Measurements from ENCODE around the gene CECR2.
"Not testable (repeated sequence)": the region's sequence is repeated elsewhere in the genome, so short reads cannot be mapped to it uniquely, and the experiment has no call there.

CECR2 gene

GRCh38 chr22:17407643-17408042 is 38.4 kb downstream of the CECR2 start:
- no peak for DNase-seq

GRCh38 chr22:17410576-17410975 is 41.3 kb downstream of the CECR2 start:
- DNase-seq: no peak

DNA sequence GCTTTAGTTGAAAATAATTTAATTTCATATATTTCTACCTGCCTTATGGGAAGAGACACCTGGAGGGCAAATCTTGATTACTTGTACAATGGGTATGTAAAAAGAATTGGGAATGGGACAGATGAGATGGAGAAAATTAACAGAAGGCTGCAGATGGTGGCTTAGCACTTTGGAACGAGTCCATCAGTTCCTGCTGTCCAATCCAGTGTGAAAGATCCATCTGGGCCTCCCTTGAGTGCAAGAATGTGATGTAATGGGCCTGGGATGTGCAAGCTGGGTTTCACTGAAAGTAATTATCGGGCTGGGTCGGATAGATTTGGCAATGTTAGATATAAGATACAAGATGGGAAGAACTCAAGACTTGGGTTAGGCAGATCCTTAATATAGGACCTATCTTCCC is 42.0 kb downstream of the CECR2 start:
- peak; percentile 92 to 98 for DNase-seq

- peak; percentile 74 to 78 for DNase-seq
Measured at GRCh38 chr22:17412232-17412631, 43.0 kb downstream of the CECR2 start.

DNA sequence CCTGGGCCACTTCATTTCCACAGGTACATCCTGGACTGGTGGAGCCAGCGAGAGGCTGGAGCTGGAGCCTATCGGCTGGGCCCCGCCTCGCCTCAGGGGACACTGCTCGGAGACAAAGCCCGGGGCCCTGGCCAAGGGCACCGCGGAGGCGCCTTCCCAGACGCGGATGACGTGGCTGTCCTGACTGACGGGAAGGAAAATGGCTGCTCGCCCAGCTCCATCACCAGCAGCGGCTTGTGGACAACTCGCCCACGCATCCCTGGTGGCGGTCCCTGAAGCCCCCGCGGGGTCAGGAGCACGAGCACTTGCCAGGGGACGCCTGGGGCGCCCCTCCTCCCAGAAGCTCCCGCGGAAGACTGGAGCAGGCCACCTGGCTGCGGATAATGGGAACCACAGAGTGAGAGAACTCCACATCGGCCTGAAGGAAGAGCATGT is 49.6 kb downstream of the CECR2 start:
- DNase-seq: no peak

DNA sequence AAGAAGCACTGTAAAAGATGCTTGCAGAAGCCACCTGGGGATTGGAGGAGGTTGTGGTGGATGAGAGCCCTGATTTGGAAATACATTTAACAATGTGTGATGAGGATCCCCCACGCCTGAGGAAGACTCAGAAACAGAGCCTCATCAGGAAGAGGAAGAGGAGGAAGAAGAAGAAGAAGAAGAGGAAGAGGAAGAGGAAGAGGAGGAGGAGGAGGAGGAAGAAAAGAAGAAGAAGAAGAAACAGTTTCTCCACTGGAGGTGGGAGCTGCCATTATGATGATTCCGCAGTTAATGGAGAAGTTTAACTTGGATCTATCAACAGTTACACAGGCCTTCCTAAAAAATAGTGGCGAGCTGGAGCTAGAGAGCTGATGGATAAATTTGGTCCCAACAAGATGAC is 50.1 kb downstream of the CECR2 start:
- no peak for DNase-seq

DNA sequence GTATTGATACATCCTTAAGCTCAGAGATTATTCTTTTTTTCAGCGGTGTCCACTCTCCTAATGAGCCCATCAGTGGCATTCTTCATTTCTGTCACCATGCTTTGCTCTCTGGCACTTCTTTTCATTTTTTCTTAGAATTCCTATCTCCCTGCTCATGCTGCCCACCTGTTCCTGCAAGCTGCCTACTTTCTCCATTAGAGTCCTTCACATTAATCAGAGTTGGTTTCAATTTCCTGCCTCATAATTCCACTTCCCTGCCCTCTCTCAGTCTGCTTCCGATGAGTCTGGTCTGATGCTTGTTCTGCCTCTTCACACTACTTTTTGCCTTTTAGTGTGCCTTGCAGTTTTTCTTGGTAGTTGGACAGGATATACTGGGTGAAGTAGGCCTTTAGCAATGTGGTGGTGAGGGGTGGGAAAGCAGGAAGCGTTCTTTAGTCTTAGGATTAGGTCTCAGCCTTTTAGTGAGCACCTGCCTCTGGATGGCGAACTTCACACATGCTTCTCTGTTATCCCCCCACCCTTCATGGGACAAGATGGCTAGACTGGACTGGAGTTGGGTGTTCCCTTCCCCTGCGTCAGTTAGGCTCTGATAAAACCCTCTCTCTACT is 53.6 kb downstream of the CECR2 start:
- DNase-seq: peak in 1 of 2 experiments; percentile 54

- no peak for DNase-seq
Measured at GRCh38 chr22:17423616-17424015, 54.4 kb downstream of the CECR2 start.

DNA sequence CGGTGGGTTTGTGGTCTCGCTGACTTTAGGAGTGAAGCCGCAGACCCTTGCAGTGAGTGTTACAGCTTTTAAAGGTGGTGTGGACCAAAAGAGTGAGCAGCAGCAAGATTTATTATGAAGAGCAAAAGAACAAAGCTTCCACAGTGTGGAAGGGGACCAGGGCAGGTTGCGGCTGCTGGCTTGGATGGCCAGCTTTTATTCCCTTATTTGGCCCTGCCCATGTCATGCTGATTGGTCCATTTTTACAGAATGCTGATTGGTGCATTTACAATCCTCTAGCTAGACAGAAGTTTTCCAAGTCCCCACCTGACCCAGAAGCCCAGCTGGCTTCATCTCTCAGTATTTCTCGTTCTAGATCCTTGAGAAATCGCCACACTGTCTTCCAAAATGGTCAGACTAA is 58.3 kb downstream of the CECR2 start:
- not testable (repeated sequence) for DNase-seq

GRCh38 chr22:17429516-17429915 is 60.3 kb downstream of the CECR2 start:
- DNase-seq: no peak

- peak; percentile 42 to 77 for DNase-seq
Measured at GRCh38 chr22:17430412-17430811, 61.2 kb downstream of the CECR2 start.

GRCh38 chr22:17431179-17431578 is 61.9 kb downstream of the CECR2 start:
- DNase-seq: no peak

DNA sequence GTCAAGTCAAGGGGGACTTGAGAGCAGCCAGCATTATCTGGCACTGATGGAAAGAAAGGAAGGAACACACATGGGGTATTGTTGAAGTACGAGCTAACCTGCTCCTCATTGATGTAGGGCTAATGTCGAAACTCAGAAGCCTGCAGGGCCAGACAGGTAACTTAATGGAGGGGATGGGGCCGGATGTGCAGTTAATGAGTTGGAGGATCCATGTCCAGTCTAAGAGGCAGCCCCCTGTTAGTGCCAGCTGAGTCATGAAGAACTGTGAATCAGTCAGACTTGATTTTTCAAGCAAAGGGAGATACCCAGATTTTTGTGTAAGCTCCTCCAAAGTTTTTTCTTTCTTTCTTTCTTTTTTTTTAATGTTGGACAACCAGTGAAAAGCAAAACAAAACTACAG is 65.6 kb downstream of the CECR2 start:
- DNase-seq: no peak

- no peak for DNase-seq
Measured at GRCh38 chr22:17435375-17435774, 66.1 kb downstream of the CECR2 start.

GRCh38 chr22:17436382-17436980 is 67.2 kb downstream of the CECR2 start:
- DNase-seq: peak in 1 of 2 experiments; percentile 30

- no peak for DNase-seq
Measured at GRCh38 chr22:17436981-17437412, 67.7 kb downstream of the CECR2 start.

- no peak for DNase-seq
Measured at GRCh38 chr22:17438026-17438425, 68.8 kb downstream of the CECR2 start.

- DNase-seq: no peak
Measured at GRCh38 chr22:17441326-17441725, 72.1 kb downstream of the CECR2 start.

DNA sequence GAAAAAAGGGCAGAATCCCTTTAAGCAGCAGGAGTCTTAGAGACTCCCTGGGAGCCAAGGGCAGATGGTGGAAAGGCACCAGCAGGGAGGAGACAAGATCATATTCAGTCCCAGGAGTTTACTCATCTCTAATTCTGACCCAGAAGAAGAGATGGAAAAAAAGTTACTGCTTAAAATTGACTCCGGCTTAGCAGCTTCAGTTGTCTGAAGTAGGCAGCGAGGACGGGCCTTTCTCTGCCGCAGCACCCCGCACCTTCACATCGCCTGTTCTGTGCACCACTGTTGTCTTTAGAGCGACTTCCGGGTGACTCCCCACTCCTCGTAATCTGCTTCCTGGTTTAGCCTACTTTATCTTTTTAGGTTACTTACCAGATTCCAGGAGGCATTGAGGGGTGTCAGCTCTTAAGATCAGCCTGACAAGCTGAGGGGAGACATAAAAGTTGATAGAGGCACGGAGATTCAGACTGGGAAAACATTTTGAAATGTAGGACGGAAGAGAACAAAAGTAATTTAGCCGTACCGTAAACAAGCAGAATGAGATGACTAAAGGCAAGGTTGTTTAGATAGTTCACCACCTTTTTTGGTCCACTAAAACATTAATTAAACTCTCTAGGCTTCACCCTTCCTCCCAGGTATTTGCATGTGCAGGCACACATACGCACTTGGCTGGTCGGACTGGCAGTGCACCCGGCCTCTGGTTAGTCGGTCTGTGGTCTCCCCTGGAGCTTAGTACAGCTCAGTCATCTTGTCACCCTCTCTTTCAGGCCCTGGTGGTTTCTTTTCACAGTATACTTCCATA is 74.3 kb downstream of the CECR2 start:
- DNase-seq: peak; percentile 36 to 66

DNA sequence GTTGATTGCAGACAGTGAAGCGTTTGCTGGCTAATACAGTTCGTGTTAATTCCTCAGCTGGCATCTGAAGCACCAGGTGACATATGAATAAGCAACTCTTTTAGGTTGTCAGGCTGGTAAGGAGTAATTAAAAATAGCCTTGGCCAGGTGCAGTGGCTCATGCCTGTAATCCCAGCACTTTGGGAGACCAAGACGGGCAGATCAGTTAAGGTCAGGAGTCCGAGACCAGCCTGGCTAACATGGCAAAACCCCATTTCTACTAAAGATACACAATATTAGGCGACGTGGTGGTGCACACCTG is 74.9 kb downstream of the CECR2 start:
- DNase-seq: peak in 1 of 2 experiments; percentile 16

- DNase-seq: no peak
Measured at GRCh38 chr22:17446698-17447097, 77.4 kb downstream of the CECR2 start.

DNA sequence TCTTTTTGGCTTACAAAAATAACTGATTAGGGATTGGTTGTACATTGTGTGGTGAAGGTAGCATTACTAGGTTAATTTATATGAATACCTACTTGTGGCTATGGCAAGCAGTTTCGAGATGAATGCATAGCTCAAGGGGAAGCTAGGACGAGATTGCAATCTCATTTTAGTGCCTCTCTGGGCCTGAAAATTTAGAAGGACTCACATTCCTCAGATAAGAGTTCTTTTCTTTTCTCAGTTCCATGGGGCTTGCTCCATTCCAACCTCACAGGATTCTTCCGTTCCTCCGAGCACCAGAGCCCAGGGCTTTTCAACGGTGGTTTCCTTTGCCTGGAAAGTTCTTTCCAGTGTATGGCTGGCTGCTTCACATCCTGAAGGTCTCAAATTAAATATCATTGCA is 82.1 kb downstream of the CECR2 start:
- DNase-seq: no peak

DNA sequence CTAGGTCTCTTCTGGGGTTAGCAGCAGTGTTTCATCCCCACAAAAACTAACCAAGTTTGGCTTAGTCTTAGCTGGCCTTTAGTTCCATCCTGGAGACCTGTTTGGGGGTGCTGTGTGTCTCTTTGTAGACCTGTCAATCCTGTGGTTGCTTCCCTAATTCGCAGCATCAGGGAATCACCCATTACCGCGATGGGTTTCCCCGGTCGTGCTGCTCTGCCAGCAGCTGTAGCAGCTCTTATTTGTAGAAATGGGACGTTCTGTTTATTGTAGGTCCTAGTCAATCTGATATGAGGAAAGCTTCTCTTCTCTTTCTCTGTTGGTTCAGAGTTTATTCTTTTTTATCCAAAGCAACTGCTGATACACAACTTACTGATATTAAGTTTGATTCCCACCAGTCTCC is 91.6 kb downstream of the CECR2 start:
- no peak for DNase-seq

DNA sequence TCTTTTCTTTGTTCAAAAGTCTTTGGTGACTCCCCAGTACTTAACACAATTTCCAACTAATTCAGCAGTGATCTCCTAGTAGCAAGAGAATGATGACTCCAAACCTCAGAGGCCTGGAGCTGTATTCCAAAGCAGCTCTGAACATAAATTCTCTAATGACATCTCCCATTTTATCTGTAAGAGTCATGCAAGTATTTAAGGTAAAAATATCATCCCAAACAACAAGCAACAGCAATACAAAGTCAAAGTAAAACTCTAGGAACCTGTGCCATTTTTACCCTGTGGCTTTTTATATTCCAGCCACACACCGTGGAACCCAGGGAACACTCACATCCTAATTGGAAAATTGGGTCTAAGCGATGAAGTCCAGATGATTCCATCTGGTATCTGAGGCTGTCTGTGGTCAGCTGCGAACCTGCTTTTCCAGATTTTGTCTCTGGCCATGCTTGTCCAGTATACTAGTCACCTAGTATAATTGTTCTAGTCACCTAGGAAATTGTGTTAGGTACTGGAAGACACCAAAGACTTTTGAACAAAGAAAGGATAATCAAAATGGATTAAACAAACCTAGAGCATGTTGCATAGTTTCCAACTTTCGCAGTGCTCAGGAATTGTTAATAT is 101.7 kb downstream of the CECR2 start:
- no peak for DNase-seq

Data from NCI-H524 (cell line).